Activated CD8-positive, alpha-beta memory T cell treated with anti-CD3 and anti-CD28 coated beads, Interleukin-2, amount 50 U/mL, for 4 hours (primary cell): Measurements from ENCODE around the gene MAD2L2.

ENCODE experiments used
- DNase-seq: peaks from one replicate; pipeline ENCODE4 v3.0.0-alpha.2; 2020

The MAD2L2 gene

DNA sequence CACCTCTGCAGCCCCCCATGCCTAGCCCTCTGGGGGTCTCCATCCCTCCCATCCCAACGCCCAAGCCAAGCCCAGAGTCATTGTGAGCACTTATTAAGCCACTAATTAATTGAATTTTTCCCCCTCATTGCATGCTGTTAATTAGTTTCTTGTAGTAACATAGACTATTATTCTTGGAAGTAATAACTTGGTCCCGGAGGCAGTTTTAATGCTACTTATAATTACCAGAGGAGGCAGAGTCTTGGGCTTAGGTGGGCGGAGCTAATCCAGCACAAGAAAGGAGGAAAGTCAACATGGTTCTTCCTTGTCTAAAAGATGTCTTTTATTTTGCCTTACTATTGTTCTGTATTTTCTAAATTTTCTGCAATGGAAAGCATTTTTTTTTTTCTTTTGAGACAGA, 54.4 kb downstream of the MAD2L2 start:
- no peak for DNase-seq
